ENCODE results near the gene SUN2. TPM values are rescaled to one million over a fixed set of nuclear protein-coding genes. Genes with fewer than 3 reads are reported as not detected.

Gene SUN2
- total RNA-seq, 1 donor from 2014 or later, result 258 TPM

GRCh38 chr22:38720350-38720749 lies 35.4 kb downstream of the SUN2 start:
- Histone ChIP-seq H3K9me3 (no peaks in the 10 kb centered on the region), H3K4me3 (no peak overlapping the region), H3K4me1 (peaks cover 14% of the 10 kb centered on the region), H3K27ac (no peak overlapping the region), H3K36me3 (peaks cover 0 to 60% of the 10 kb centered on the region in 2 donors), H3K27me3 (no peaks in the 10 kb centered on the region)
- intact Hi-C loops (cut with DNase I), result no loop called here
- no peak for DNase-seq (ENCODE audit: extremely low spot score in 2 of 2)
- TF ChIP-seq POLR2AphosphoS5 (IDR thresholded peaks at IDR 0.05; ENCODE audit: insufficient read depth in 1 of 2, low read depth in 1 of 2) (no peak), POLR2A (IDR thresholded peaks at IDR 0.05) (no peak), CTCF (IDR thresholded peaks at IDR 0.05) (no peak)

- H3K27me3 ChIP-seq, result no peaks in the 10 kb centered on the region
- intact Hi-C loops (cut with DNase I), result no loop called here
- peaks cover 24% of the 10 kb centered on the region for H3K4me1 ChIP-seq
- H3K36me3 ChIP-seq, result peaks cover 0 to 48% of the 10 kb centered on the region in 2 donors
- no peak overlapping the region for H3K27ac ChIP-seq
- no peaks in the 10 kb centered on the region for H3K9me3 ChIP-seq
- no peak overlapping the region for H3K4me3 ChIP-seq
- TF ChIP-seq CTCF (IDR thresholded peaks at IDR 0.05) (no peak), POLR2A (IDR thresholded peaks at IDR 0.05) (no peak), POLR2AphosphoS5 (IDR thresholded peaks at IDR 0.05; ENCODE audit: insufficient read depth in 1 of 2, low read depth in 1 of 2) (no peak)
- DNase-seq (ENCODE audit: extremely low spot score in 2 of 2), result no peak
Measured at GRCh38 chr22:38719196-38719595, 36.6 kb downstream of the SUN2 start.

DNA sequence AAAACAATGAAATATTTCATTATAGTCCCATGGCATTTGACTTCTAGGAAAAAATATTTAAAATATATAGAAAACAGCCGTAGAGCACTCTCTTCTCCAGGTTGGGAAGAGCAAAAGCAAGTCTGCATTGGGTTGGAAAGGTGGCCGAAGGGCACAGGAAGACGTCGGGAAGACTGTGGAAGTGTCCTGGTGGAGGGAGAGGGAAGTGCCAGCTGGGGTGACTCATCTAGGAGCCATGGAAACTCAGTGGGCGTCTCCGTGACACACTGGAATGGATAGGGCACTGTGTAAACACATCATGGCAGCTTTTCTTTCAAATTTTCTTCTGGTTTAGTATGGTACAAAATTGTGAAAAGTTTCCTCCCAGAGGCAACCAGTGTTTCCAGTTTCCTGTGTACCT lies 37.4 kb downstream of the SUN2 start:
- Histone ChIP-seq H3K36me3 (peaks cover 0 to 42% of the 10 kb centered on the region in 2 donors), H3K9me3 (no peaks in the 10 kb centered on the region), H3K4me1 (peaks cover 32% of the 10 kb centered on the region), H3K4me3 (no peak overlapping the region), H3K27me3 (no peaks in the 10 kb centered on the region), H3K27ac (peak overlapping the region; percentile 5)
- DNase-seq (ENCODE audit: extremely low spot score in 2 of 2), result no peak
- intact Hi-C loops (cut with DNase I), result no loop called here
- no peak for TF ChIP-seq POLR2A (IDR thresholded peaks at IDR 0.05)
- TF ChIP-seq POLR2AphosphoS5 (IDR thresholded peaks at IDR 0.05; ENCODE audit: insufficient read depth in 1 of 2, low read depth in 1 of 2), result peak in 1 of 2 donors; percentile 24
- peak in 2 of 3 experiments; percentile 24 to 55 for TF ChIP-seq CTCF (IDR thresholded peaks at IDR 0.05)

DNA sequence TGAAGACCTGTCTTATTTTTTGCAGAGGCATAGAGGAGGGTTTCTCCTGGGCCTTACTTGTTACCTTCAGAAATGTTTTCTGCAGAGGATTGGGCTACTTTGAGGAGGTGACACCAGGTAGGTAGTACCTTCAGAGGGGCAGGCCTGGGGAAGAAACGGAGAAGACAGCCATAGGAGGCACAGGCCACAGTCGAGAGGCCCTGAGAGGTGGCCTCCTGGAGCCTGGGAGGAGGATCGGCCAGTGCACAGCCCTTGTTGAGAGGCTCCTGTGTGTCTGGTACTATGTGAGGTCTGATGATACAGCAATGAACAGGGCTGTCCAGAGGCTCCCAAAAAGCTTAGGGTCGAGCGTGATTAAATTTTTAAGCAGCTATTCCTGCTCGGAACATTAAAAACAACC lies 38.6 kb downstream of the SUN2 start:
- intact Hi-C loops (cut with DNase I), result no loop called here
- Histone ChIP-seq H3K9me3 (no peaks in the 10 kb centered on the region), H3K27me3 (no peaks in the 10 kb centered on the region), H3K4me1 (peaks cover 42% of the 10 kb centered on the region), H3K27ac (no peak overlapping the region), H3K4me3 (no peak overlapping the region), H3K36me3 (peaks cover 0 to 32% of the 10 kb centered on the region in 2 donors)
- no peak for DNase-seq (ENCODE audit: extremely low spot score in 2 of 2)
- TF ChIP-seq CTCF (IDR thresholded peaks at IDR 0.05) (no peak), POLR2AphosphoS5 (IDR thresholded peaks at IDR 0.05; ENCODE audit: insufficient read depth in 1 of 2, low read depth in 1 of 2) (no peak), POLR2A (IDR thresholded peaks at IDR 0.05) (no peak)

- H3K27me3 ChIP-seq, result no peaks in the 10 kb centered on the region
- intact Hi-C loops (cut with DNase I), result no loop called here
- DNase-seq (ENCODE audit: extremely low spot score in 2 of 2), result no peak
- no peak for TF ChIP-seq POLR2A (IDR thresholded peaks at IDR 0.05)
- no peak for TF ChIP-seq CTCF (IDR thresholded peaks at IDR 0.05)
- TF ChIP-seq POLR2AphosphoS5 (IDR thresholded peaks at IDR 0.05; ENCODE audit: insufficient read depth in 1 of 2, low read depth in 1 of 2), result no peak
- no peak overlapping the region for H3K27ac ChIP-seq
- H3K4me1 ChIP-seq, result peaks cover 46% of the 10 kb centered on the region
- no peak overlapping the region for H3K4me3 ChIP-seq
- peaks cover 0 to 27% of the 10 kb centered on the region in 2 donors for H3K36me3 ChIP-seq
- no peaks in the 10 kb centered on the region for H3K9me3 ChIP-seq
Measured at GRCh38 chr22:38716826-38717225, 39.0 kb downstream of the SUN2 start.
